NOMO-1 treated with DMSO at 0.1 percent for 48 hours (cell line): ENCODE results near the gene RNF180.
"Not testable (repeated sequence)": the region's sequence is repeated elsewhere in the genome, so short reads cannot be mapped to it uniquely, and the experiment has no call there.

Source experiments
- DNase-seq: peaks from one replicate; lab custom pipeline; 2025; ENCODE audit not compliant: unreplicated experiment; lab: John Stamatoyannopoulos, UW

Gene RNF180

GRCh38 chr5:64176301-64176700 lies 10.7 kb downstream of the RNF180 start:
- DNase-seq: no peak

DNA sequence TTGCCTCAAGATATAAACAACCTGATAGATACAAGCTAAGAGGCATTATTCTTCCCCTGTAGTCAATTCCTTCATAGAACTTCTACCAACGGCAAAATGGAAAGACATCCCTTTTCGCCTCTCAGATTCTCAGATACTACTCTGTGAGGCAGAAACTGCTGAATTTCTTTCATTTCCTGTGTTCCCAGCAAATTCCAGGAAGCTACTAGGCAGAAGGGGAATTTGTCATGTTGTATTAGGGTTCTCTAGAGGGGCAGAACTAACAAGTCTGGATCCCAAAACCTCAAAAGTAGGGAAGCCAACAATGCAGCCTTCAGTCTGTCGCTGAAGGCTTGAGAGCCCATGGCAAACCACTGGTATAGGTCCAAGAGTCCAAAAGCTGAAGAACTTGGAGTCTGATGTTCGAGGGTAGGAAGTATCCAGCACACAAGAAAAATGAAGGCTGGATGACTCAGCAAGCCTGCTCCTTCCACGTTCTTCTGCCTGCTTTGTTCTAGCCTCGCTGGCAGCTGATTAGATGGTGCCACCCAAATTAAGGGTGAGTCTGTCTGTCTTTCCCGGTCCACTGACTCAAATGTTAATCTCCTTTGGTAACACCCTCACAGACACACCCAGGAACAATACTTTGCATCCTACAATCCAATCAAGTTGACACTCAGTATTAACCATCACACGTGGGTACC lies 15.2 kb downstream of the RNF180 start:
- DNase-seq: no peak

- no peak for DNase-seq
Observed at GRCh38 chr5:64181440-64181839, 15.8 kb downstream of the RNF180 start.

DNA sequence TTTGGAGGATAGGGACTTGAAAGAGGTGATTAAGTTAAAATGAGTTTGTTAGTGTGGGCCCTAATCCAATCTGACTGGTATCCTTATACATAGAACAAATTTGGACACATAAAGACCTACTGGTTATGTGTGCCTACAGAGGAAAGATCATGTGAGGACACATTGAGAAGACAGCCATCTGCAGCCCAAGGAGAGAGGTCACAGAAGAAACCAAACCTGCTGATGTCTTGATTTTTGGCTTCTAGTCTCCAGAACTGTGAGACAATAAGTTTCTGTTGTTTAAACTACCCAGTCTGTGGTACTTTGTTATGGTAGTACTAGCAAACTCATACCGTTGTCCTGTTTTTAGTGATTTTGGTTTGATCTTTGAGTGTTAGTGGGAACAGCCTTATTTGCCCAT lies 18.3 kb downstream of the RNF180 start:
- no peak for DNase-seq

DNA sequence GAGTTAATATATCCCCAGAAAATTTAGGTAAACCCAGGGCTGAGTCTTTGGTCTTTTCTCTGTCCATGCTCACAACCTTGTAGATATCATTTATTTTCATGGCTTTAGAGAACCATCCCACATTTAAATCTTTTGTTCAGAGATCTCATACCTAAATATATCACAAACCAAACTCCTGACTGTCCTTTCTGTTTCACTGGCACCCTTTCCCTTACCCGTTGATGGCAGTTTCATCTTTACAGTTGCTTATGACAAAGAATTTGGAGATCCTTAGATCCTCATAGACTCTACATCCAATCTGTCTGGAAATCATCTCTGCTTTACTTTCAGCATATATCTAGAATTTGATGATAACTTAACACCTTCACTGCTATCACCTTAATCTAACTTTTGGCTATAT lies 19.2 kb downstream of the RNF180 start:
- no peak for DNase-seq

GRCh38 chr5:64188776-64189175 lies 23.1 kb downstream of the RNF180 start:
- no peak for DNase-seq

- DNase-seq: no peak
Observed at GRCh38 chr5:64190562-64191306, 25.1 kb downstream of the RNF180 start.

DNA sequence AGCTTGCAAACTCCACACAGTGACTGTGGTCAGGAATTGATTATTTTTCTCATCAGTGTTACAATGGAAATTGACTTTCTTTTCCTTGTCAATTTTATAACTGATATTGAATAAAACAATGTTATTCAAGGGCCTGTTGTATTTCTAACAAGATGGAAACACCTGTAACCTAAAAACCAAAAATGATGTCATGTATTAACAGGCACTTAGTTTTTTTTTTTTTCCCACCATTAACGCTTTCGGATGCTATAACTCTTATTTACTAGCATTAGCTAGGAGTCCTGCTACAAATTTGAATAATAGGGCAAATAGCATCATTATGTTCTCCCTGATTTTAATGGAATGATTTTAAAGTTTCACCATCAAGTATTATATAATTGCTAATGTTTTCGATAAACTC lies 30.3 kb downstream of the RNF180 start:
- DNase-seq: no peak

DNA sequence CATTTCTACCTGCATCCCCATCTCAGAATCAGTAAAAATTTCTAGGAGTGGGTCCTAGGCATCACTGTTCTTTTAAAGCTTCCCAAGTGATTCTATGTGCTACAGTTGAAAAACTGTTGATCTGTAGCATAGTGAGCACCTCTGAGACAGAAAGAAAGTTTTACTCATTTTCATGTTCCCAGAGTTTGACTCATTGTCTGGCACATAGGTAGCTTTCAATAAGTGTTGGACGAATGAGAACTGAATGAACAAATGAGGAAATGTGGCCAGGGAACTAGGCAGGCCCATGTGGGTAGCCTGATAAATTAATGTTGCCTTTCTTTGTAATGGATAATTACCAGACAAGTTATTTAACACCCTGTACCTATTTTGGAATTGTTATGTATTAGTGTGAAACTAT lies 33.8 kb downstream of the RNF180 start:
- no peak for DNase-seq

GRCh38 chr5:64201996-64202395 lies 36.4 kb downstream of the RNF180 start:
- no peak for DNase-seq

DNA sequence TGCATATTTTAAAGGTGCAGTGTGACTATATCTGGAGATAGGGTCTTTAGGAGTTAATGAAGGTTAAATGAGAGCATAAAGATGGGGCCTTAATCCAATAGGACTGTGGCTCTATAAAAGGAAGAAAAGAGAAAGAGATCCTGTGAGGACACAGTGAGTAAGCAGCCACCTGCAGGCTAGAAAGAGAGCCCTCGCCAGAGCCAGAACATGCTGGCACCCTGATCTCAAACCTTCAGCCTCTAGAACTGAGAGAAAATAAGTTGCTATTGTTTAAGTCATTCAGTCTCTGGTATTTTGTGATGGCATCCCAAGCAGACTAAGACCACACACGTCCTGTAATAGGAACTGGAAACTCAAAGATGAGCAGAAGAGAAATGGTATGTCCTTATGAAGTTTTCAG lies 41.0 kb downstream of the RNF180 start:
- DNase-seq: no peak

DNA sequence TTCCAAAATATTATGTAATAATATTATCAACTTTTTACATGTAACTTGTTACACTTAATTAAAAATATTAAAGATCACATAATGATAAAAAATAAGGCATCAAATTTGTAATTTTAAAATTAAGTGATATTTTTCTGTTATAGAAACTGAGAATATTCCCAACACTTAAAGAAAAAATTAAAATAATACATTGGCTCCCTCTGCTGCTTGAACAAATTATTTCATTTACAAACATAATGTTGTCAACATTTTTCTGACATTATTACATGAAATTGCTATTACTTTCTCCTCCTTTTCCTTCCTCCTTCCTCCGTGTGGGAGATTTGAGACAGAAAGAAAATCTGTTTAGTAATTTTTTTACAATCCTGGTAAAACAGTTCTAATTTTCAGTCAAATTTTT lies 42.3 kb downstream of the RNF180 start:
- DNase-seq: peak; percentile 32

GRCh38 chr5:64209353-64209752 lies 43.7 kb downstream of the RNF180 start:
- no peak for DNase-seq

DNA sequence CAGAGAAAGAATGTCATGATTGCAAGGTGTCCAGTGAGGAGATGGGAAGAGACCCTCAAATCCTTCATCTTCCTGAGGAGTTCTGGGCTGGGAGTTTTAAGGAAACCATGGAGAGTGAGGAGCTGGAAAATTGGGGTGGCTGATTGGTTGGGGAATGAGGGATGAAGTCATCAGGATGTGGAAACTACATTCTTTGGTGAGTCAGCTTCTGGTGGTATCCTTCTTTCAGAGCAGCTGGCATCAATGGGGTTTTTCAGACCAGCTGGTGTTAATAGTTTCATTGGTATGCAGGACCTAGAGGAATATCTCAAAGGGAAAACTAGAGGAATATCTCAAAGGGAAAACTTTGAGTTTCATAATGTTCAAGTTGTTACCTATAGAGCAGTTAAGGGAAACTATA lies 45.2 kb downstream of the RNF180 start:
- DNase-seq: no peak

- no peak for DNase-seq
Observed at GRCh38 chr5:64213011-64213410, 47.4 kb downstream of the RNF180 start.

- no peak for DNase-seq
Observed at GRCh38 chr5:64213531-64213930, 47.9 kb downstream of the RNF180 start.

- no peak for DNase-seq
Observed at GRCh38 chr5:64214132-64214531, 48.5 kb downstream of the RNF180 start.

DNA sequence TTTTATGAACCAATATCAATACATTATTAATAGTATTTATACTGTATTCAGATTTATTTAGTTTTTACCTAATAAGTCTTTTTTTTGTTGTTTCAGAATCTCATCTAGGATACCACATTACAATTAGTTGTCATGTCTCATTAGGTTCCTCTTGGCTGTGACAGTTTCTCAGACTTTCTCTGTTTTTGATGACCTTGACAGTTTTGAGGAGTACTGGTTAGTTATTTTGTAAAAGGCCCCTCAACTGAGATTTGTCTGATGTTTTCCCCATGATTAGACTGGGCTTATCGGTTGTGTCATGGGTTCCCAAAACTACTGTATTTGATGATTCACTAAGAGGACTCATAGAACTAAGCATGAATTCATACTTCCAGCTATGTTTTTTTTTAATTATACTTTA lies 56.3 kb downstream of the RNF180 start:
- DNase-seq: no peak

GRCh38 chr5:64225286-64225981 lies 59.8 kb downstream of the RNF180 start:
- not testable (repeated sequence) for DNase-seq

DNA sequence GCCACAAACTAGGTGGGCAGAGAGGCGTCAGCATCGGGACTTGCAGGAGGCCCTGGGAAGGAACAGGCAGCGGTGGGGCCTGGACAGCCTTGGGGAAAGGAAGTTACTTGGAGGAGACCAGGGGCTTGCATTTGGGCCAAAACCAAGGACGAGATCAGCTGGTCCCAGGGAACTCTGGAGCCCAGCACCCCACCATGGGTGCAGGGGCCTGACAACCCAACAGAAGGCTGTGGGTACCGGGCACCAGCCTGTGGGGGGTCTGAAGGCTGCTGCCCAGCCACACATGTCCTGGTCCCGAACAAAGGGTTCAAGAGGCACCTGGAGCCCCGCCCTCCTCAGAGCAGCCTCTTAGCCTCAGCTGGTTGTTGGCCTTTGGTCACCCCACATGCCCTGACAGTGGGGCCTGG lies 61.5 kb downstream of the RNF180 start:
- not testable (repeated sequence) for DNase-seq

- DNase-seq: peak; percentile 42
Observed at GRCh38 chr5:64229163-64229774, 63.6 kb downstream of the RNF180 start.

DNA sequence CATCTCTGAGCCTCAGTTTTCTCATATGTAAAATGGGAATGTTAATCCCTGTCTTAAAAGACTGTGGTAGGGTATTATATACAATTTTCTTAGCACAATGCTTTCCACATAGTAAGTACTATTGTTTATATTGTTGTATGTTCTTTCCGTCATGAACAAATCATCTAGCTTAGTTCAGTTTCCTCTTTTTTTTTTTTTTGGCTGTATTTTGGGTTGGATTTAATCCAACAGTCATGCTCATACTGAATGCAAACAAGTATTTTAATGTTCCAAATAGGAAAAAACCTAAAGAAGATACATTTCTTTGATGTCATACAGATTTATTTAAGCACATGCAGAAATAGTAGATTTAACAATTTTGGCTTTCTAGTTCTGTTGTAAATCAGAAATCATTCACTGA lies 95.1 kb downstream of the RNF180 start:
- DNase-seq: no peak
